SK-N-SH (cell line): ENCODE data around the gene PYCARD. TPM values are rescaled to one million over a fixed set of nuclear protein-coding genes. Genes with fewer than 3 reads are reported as not detected.

Source experiments
- CHD2 ChIP-seq: fragments of 150-350 bp; IDR thresholded peaks from 2 replicates; pipeline ENCODE4 v1.6.1; 2018; ENCODE audit warnings: low read length; ENCODE audit not compliant: partially characterized antibody
- EZH2phosphoT487 ChIP-seq: fragments of 200-600 bp; sonication (generic); IDR thresholded peaks from 2 replicates; pipeline ENCODE4 v1.6.1; 2017; ENCODE audit warnings: low read depth, mixed run types, mild to moderate bottlenecking, antibody characterized with exemption, moderate library complexity, borderline replicate concordance
- FOXJ3 ChIP-seq: sonication (generic); formaldehyde crosslinking; IDR thresholded peaks from 2 replicates; pipeline ENCODE4 v1.5.1; 2020; ENCODE audit warnings: mild to moderate bottlenecking, missing genetic modification reagents
- FOXM1 ChIP-seq: IDR thresholded peaks from 2 replicates; pipeline ENCODE4 v1.4.0; 2012; ENCODE audit warnings: low read depth, mild to moderate bottlenecking
- MXI1 ChIP-seq: IDR thresholded peaks from 2 replicates; pipeline ENCODE4 v1.6.1; 2012; ENCODE audit warnings: mild to moderate bottlenecking, low read depth, low read length, improper control_type of control experiment
- NFIC ChIP-seq: IDR thresholded peaks from 2 replicates; pipeline ENCODE4 v1.4.0; 2012; ENCODE audit warnings: borderline replicate concordance
- PBX3 ChIP-seq: IDR thresholded peaks from 2 replicates; pipeline ENCODE4; 2012
- RCOR1 ChIP-seq: fragments of 150-350 bp; IDR thresholded peaks from 2 replicates; pipeline ENCODE4 v1.6.1; 2017; ENCODE audit warnings: antibody characterized with exemption, low read length
- REST ChIP-seq: IDR thresholded peaks from 2 replicates; pipeline ENCODE4 v1.6.1; 2012; ENCODE audit warnings: mild to moderate bottlenecking, low read depth, low read length, moderate library complexity
- polyA plus RNA-seq, 3 experiments: library from polyadenylated mRNA; depleted of rRNA; stranded (reverse); fragments of >200 nt; gene quantifications; 2 replicates each; pipeline ENCODE4 v1.2.3, GENCODE V29; 2012
- small RNA-seq, 7 experiments: library from RNA; depleted of rRNA; stranded (forward); fragments of <200 nt; gene quantifications; one replicate each; pipeline ENCODE3, GENCODE V24; 2012

The PYCARD gene
- polyA plus RNA-seq, 1 of the 3 experiments (the other 2 are of a cell fraction), result 0.28 TPM

- TF ChIP-seq REST (no peak), EZH2phosphoT487 (no peak), CHD2 (no peak), FOXJ3 (CRISPR knock-in tag) (no peak), NFIC (no peak), PBX3 (no peak), FOXM1 (no peak), RCOR1 (no peak), MXI1 (no peak)
Observed at GRCh38 chr16:31157136-31157535, 45.4 kb downstream of the PYCARD start (continued).

Small RNA genes lying within 50 kb of the gene (small RNA-seq; reads per million reads assigned to genes)
- gene AC009088.4, result 0 reads per million in 7 experiments
- gene NDUFA3P6, result 0 reads per million in 7 experiments

Other genes with a start within 250 kb of the PYCARD start
- 2.4 and 6.8 TPM in 2 replicates for gene SETD1A, start 245.0 kb downstream of the PYCARD start, polyA plus RNA-seq (2012; rRNA removed)
- 12.2 and 12.9 TPM in 2 replicates for gene HSD3B7, start 217.6 kb downstream of the PYCARD start, polyA plus RNA-seq (2012; rRNA removed)
- gene STX1B, start 192.1 kb downstream of the PYCARD start, polyA plus RNA-seq (2012; rRNA removed), result 21.2 and 23.0 TPM in 2 replicates
- gene STX4, start 169.2 kb downstream of the PYCARD start, polyA plus RNA-seq (2012; rRNA removed), result 117 TPM in 2 replicates
- 12.4 and 13.6 TPM in 2 replicates for gene ZNF668, start 128.5 kb downstream of the PYCARD start, polyA plus RNA-seq (2012; rRNA removed)
- gene ZNF646, start 128.3 kb downstream of the PYCARD start, polyA plus RNA-seq (2012; rRNA removed), result 2.7 and 3.4 TPM in 2 replicates
- 3.1 and 4.9 TPM in 2 replicates for gene PRSS53, start 113.8 kb downstream of the PYCARD start, polyA plus RNA-seq (2012; rRNA removed)
- 419 and 434 TPM in 2 replicates for gene VKORC1, start 108.0 kb downstream of the PYCARD start, polyA plus RNA-seq (2012; rRNA removed)
- 57.9 and 73.2 TPM in 2 replicates for gene BCKDK, start 94.4 kb downstream of the PYCARD start, polyA plus RNA-seq (2012; rRNA removed)
- gene KAT8, start 85.1 kb downstream of the PYCARD start, polyA plus RNA-seq (2012; rRNA removed), result 51.8 and 52.0 TPM in 2 replicates
- 0.05 and 0.07 TPM in 2 replicates for gene PRSS8, start 67.0 kb downstream of the PYCARD start, polyA plus RNA-seq (2012; rRNA removed)
- 0.36 and 0.49 TPM in 2 replicates for gene PRSS36, start 52.7 kb downstream of the PYCARD start, polyA plus RNA-seq (2012; rRNA removed)
- 298 and 429 TPM in 2 replicates for gene FUS, start 22.6 kb downstream of the PYCARD start, polyA plus RNA-seq (2012; rRNA removed)
- under 0.01 TPM in 1 of 2 replicates, not detected in the other for gene TRIM72, start 11.4 kb upstream of the PYCARD start, polyA plus RNA-seq (2012; rRNA removed)
- gene PYDC1, start 14.4 kb upstream of the PYCARD start, polyA plus RNA-seq (2012; rRNA removed), result not detected in 2 replicates
- gene ITGAM, start 57.2 kb upstream of the PYCARD start, polyA plus RNA-seq (2012; rRNA removed), result under 0.01 and 0.02 TPM in 2 replicates
- gene ITGAX, start 152.4 kb upstream of the PYCARD start, polyA plus RNA-seq (2012; rRNA removed), result 0.44 and 0.66 TPM in 2 replicates
- gene ITGAD, start 190.6 kb upstream of the PYCARD start, polyA plus RNA-seq (2012; rRNA removed), result not detected in 2 replicates
- gene COX6A2, start 225.6 kb upstream of the PYCARD start, polyA plus RNA-seq (2012; rRNA removed), result not detected in 2 replicates
- 0.45 and 0.61 TPM in 2 replicates for gene ZNF843, start 240.0 kb upstream of the PYCARD start, polyA plus RNA-seq (2012; rRNA removed)